Esophagus (tissue), 2 donors: ENCODE results near the gene USP31. TPM values are rescaled to one million over a fixed set of nuclear protein-coding genes. Genes with fewer than 3 reads are reported as not detected.

Experiments
- H3K27ac ChIP-seq, 2 donors: one replicate each; pipeline ENCODE4 v1.5.1; 2013; ENCODE audit warnings: low read depth in 2 of 2, mild to moderate bottlenecking in 2 of 2, inconsistent platforms in 1 of 2, low read length in 1 of 2, moderate library complexity in 1 of 2
- H3K27me3 ChIP-seq, 2 donors: one replicate each; pipeline ENCODE4 v1.6.1; 2013; ENCODE audit warnings: low read length in 2 of 2, control low read depth in 1 of 2, mild to moderate bottlenecking in 1 of 2; ENCODE audit not compliant: insufficient read depth in 2 of 2, control insufficient read depth in 1 of 2
- H3K36me3 ChIP-seq, 2 donors: one replicate each; pipeline ENCODE4 v1.6.1; 2013; ENCODE audit warnings: low read length in 1 of 2; ENCODE audit not compliant: control insufficient read depth in 2 of 2, insufficient read depth in 2 of 2
- H3K4me1 ChIP-seq, 2 donors: one replicate each; pipeline ENCODE4 v1.6.1; 2013; ENCODE audit warnings: low read length in 1 of 2; ENCODE audit not compliant: control insufficient read depth in 2 of 2, insufficient read depth in 2 of 2
- H3K4me3 ChIP-seq, 2 donors: one replicate each; pipeline ENCODE4 v1.5.1; 2013; ENCODE audit warnings: low read length in 2 of 2, mild to moderate bottlenecking in 2 of 2, low read depth in 1 of 2, moderate library complexity in 1 of 2
- H3K9me3 ChIP-seq, 2 donors: one replicate each; pipeline ENCODE4 v1.6.1; 2013; ENCODE audit warnings: mild to moderate bottlenecking in 2 of 2, low read depth in 1 of 2, low read length in 1 of 2, moderate library complexity in 1 of 2; ENCODE audit not compliant: control insufficient read depth in 2 of 2, insufficient read depth in 1 of 2
- WGBS, 2 donors: extraction: QIAGEN DNeasy Blood & Tissue Kit; methylation state at CpG; one replicate each; pipeline ENCODE4 v1.1.7; 2013; 5-methylcytosine and 5-hydroxymethylcytosine counted together
- polyA plus RNA-seq, 2 donors: library from polyadenylated mRNA; stranded (reverse); fragments of 200-250 nt; gene quantifications; one replicate each; pipeline ENCODE4 v1.2.3, GENCODE V29; 2013
- donor health status: healthy with polysubstance abuse.
- donor health status: Bipolar disorder and iron deficiency.

Gene USP31
- polyA plus RNA-seq, 2 donors, result 3.3 to 6.5 TPM

DNA sequence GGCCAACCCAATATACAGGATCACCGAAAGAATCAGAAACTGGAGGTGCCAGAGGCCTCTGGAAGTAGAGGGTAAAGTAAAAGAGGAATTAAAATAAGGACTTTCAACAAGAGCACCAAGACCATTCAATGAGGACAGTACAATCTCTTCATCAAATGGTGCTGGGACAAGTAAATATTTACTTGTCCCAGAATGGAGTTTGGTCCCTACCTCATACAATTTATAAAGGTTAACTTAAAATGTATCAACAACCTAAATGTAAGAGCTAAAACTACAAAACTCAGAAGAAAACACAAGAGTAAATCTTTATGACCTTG lies 56.5 kb downstream of the USP31 start:
- H3K9me3 ChIP-seq, result no peaks in the 10 kb centered on the region
- H3K36me3 ChIP-seq, result peaks cover 4 to 16% of the 10 kb centered on the region in 2 donors
- H3K27me3 ChIP-seq, result no peaks in the 10 kb centered on the region
- no peaks in the 10 kb centered on the region for H3K4me1 ChIP-seq
- WGBS, 2 donors, result 98 to 100% methylated on average over 1 of the region's 1 CpG
- H3K27ac ChIP-seq, result no peak overlapping the region
- H3K4me3 ChIP-seq, result no peak overlapping the region

GRCh38 chr16:23092072-23092800 lies 57.0 kb downstream of the USP31 start:
- no peak overlapping the region for H3K27ac ChIP-seq
- WGBS, 2 donors, result 88 to 91% methylated on average over 4 of the region's 4 CpGs
- H3K36me3 ChIP-seq, result peaks cover 4 to 16% of the 10 kb centered on the region in 2 donors
- no peaks in the 10 kb centered on the region for H3K9me3 ChIP-seq
- no peaks in the 10 kb centered on the region for H3K27me3 ChIP-seq
- H3K4me1 ChIP-seq, result no peaks in the 10 kb centered on the region
- no peak overlapping the region for H3K4me3 ChIP-seq

- no peak overlapping the region for H3K27ac ChIP-seq
- peaks cover 4 to 17% of the 10 kb centered on the region in 2 donors for H3K36me3 ChIP-seq
- H3K4me1 ChIP-seq, result no peaks in the 10 kb centered on the region
- no peak overlapping the region for H3K4me3 ChIP-seq
- no peaks in the 10 kb centered on the region for H3K27me3 ChIP-seq
- WGBS, 2 donors, result 94 to 95% methylated on average over 8 of the region's 8 CpGs
- H3K9me3 ChIP-seq, result no peaks in the 10 kb centered on the region
Measured at GRCh38 chr16:23089111-23089510, 60.1 kb downstream of the USP31 start.

DNA sequence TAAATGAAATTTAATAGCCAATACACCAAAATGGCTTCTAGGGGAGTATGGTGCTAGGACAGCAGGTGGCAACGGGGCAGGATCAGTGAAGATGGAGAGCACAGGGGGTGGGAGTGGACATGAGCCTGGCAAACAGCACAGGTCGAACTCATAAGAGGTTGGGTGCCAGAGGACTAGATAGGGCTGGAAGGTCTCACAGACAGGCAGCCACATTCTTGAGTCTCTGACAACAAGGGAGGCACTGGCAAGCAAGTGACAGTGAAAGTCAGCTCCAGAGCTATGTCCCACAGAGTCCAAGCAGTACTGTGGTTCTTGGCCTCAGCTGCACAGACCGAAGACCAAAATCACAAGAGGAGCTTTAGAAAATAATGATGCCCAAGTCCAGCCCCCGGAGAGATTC lies 61.2 kb downstream of the USP31 start:
- no peaks in the 10 kb centered on the region for H3K4me1 ChIP-seq
- no peak overlapping the region for H3K27ac ChIP-seq
- no peaks in the 10 kb centered on the region for H3K27me3 ChIP-seq
- H3K36me3 ChIP-seq, result peaks cover 0 to 13% of the 10 kb centered on the region in 2 donors
- H3K9me3 ChIP-seq, result no peaks in the 10 kb centered on the region
- H3K4me3 ChIP-seq, result no peak overlapping the region
- 87% methylated on average over 4 of the region's 4 CpGs for WGBS, 2 donors

DNA sequence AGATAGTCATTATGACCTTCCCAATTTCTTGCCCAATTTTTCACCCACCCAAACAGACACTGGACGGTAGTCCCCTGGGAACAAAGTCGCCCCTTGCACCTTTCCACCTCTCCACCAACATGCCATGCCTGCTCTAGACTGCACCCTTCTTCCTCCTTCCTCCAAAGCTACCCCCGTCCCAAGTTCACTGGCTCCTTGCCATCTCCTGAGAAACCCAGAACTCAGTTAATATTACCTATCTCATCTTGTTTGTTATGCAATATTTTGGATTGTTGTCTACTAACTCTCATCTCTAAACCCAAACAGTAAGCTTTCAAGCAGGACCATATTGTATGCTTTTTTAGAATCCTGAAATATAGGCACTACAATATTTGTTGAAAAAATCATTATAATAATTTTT lies 63.3 kb downstream of the USP31 start:
- no peak overlapping the region for H3K27ac ChIP-seq
- peaks cover 1 to 19% of the 10 kb centered on the region in 2 donors for H3K36me3 ChIP-seq
- 78 to 91% methylated on average over 3 of the region's 3 CpGs for WGBS, 2 donors
- H3K4me3 ChIP-seq, result no peak overlapping the region
- H3K9me3 ChIP-seq, result no peaks in the 10 kb centered on the region
- no peaks in the 10 kb centered on the region for H3K27me3 ChIP-seq
- peaks cover 2 to 3% of the 10 kb centered on the region in 2 donors for H3K4me1 ChIP-seq

GRCh38 chr16:23082161-23082788 lies 67.0 kb downstream of the USP31 start:
- Histone ChIP-seq H3K9me3 (no peaks in the 10 kb centered on the region), H3K36me3 (peaks cover 12 to 20% of the 10 kb centered on the region in 2 donors), H3K27ac (no peak overlapping the region), H3K27me3 (no peaks in the 10 kb centered on the region), H3K4me3 (no peak overlapping the region), H3K4me1 (peaks cover 2 to 8% of the 10 kb centered on the region in 2 donors)
- WGBS, 2 donors, result 54 to 71% methylated on average over 9 of the region's 9 CpGs

GRCh38 chr16:23081675-23082119 lies 67.6 kb downstream of the USP31 start:
- Histone ChIP-seq H3K4me1 (peaks cover 2 to 8% of the 10 kb centered on the region in 2 donors), H3K27me3 (no peaks in the 10 kb centered on the region), H3K9me3 (no peaks in the 10 kb centered on the region), H3K27ac (no peak overlapping the region), H3K4me3 (no peak overlapping the region), H3K36me3 (peaks cover 12 to 20% of the 10 kb centered on the region in 2 donors)
- 43 to 58% methylated on average over 6 of the region's 6 CpGs for WGBS, 2 donors

GRCh38 chr16:23080747-23081146 lies 68.5 kb downstream of the USP31 start:
- no peaks in the 10 kb centered on the region for H3K27me3 ChIP-seq
- peaks cover 2 to 8% of the 10 kb centered on the region in 2 donors for H3K4me1 ChIP-seq
- H3K9me3 ChIP-seq, result no peaks in the 10 kb centered on the region
- WGBS, 2 donors, result 93 to 95% methylated on average over 3 of the region's 3 CpGs
- no peak overlapping the region for H3K4me3 ChIP-seq
- H3K27ac ChIP-seq, result no peak overlapping the region
- H3K36me3 ChIP-seq, result peaks cover 12 to 20% of the 10 kb centered on the region in 2 donors

DNA sequence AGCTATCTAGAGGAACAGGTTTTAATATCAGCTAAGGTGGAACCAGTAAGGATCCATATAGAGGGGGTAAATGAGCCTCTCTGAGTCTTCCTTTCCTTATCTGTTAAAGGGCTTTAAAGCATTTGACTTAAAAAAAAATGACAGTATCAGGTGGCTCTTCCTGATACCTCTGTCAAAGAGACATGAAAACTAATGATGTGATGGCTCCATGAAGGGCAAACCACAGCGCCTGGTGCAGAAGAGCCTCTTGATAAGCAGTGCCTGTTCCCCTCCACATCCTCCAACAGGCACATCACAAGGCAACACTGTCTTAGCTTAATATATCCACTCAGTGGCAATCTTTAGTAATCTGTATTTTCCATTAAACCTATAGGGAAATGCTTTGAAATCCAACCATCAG lies 68.9 kb downstream of the USP31 start:
- 97 to 100% methylated on average over 1 of the region's 1 CpG for WGBS, 2 donors
- Histone ChIP-seq H3K4me1 (peaks cover 2 to 8% of the 10 kb centered on the region in 2 donors), H3K36me3 (peaks cover 12 to 20% of the 10 kb centered on the region in 2 donors), H3K27ac (no peak overlapping the region), H3K4me3 (no peak overlapping the region), H3K27me3 (no peaks in the 10 kb centered on the region), H3K9me3 (no peaks in the 10 kb centered on the region)
